SK-N-SH (cell line): ENCODE measurements around the gene EEF1A2. TPM values are rescaled to one million over a fixed set of nuclear protein-coding genes. Genes with fewer than 3 reads are reported as not detected.

Experiments
- CTCF ChIA-PET: fragments of 300-600, 350-600 bp; formaldehyde crosslinking; extraction: SDS; loops from one replicate; lab custom pipeline; 2021; lab: Yijun Ruan, JAX
- POLR2A ChIA-PET: fragments of 350-600 bp; sonication (Branson Sonifier 250); formaldehyde crosslinking; extraction: SDS; loops from one replicate; lab custom pipeline; 2020; ENCODE audit warnings: antibody characterized with exemption, inconsistent platforms; lab: Yijun Ruan, JAX
- DNase-seq: peaks from one replicate; pipeline ENCODE4 v3.0.0; 2012
- H2AFZ ChIP-seq: fragments of 200-600 bp; sonication (generic); 2 replicates; pipeline ENCODE4 v1.8.1; 2016; ENCODE audit warnings: antibody characterized with exemption, mild to moderate bottlenecking, low read depth
- H3F3A ChIP-seq: fragments of 200-600 bp; sonication (generic); replicated peaks from 2 replicates; pipeline ENCODE3; 2016; ENCODE audit warnings: antibody characterized with exemption, mild to moderate bottlenecking; ENCODE audit not compliant: insufficient read depth
- H3K27ac ChIP-seq, 2 experiments: fragments of 200-500 bp in 1 of 2; fragments of 200-600 bp in 1 of 2; sonication (Bioruptor generic) in 1 of 2; sonication (generic), shearing (Covaris generic) in 1 of 2; 2 replicates each; pipeline versions ENCODE4 v1.5.1 to v1.6.1; 2014 to 2016; ENCODE audit warnings: low read depth in 2 of 2, inconsistent platforms in 1 of 2, low read length in 1 of 2, mild to moderate bottlenecking in 1 of 2, mixed read lengths in 1 of 2
- H3K27me3 ChIP-seq: fragments of 200-600 bp; sonication (generic), shearing (Covaris generic); 2 replicates; pipeline ENCODE4 v1.6.1; 2016; ENCODE audit warnings: mixed run types; ENCODE audit not compliant: insufficient read depth
- H3K36me3 ChIP-seq, 2 experiments: fragments of 200-500 bp in 1 of 2; fragments of 200-600 bp in 1 of 2; sonication (Bioruptor generic) in 1 of 2; sonication (generic) in 1 of 2; replicated peaks in 1 of 2; 2 replicates each; pipeline versions ENCODE3 to v1.5.1; 2014 to 2016; ENCODE audit warnings: low read length in 1 of 2, mild to moderate bottlenecking in 1 of 2; ENCODE audit not compliant: insufficient read depth in 2 of 2, control insufficient read depth in 1 of 2
- H3K4me1 ChIP-seq, 2 experiments: fragments of 200-500 bp in 1 of 2; fragments of 200-600 bp in 1 of 2; sonication (Bioruptor generic) in 1 of 2; sonication (generic), shearing (Covaris generic) in 1 of 2; 2 replicates each; pipeline versions ENCODE4 v1.5.1 to v1.6.1; 2014 to 2016; ENCODE audit warnings: low read depth in 1 of 2, low read length in 1 of 2, mixed run types in 1 of 2; ENCODE audit not compliant: insufficient read depth in 2 of 2, control insufficient read depth in 1 of 2
- H3K4me2 ChIP-seq: fragments of 200-600 bp; sonication (generic), shearing (Covaris generic); 2 replicates; pipeline ENCODE4 v1.6.1; 2017; ENCODE audit warnings: mixed run types
- H3K4me3 ChIP-seq, 2 experiments: fragments of 200-500 bp in 1 of 2; fragments of 200-600 bp in 1 of 2; sonication (Bioruptor generic) in 1 of 2; sonication (generic), shearing (Covaris generic) in 1 of 2; 2 replicates each; pipeline versions ENCODE4 v1.5.1 to v1.8.1; 2014 to 2016; ENCODE audit warnings: low read depth in 2 of 2, inconsistent platforms in 1 of 2, low read length in 1 of 2, mild to moderate bottlenecking in 1 of 2, mixed read lengths in 1 of 2, moderate library complexity in 1 of 2
- H3K79me2 ChIP-seq: fragments of 200-600 bp; sonication (generic); 2 replicates; pipeline ENCODE4 v1.8.1; 2017; ENCODE audit warnings: mild to moderate bottlenecking; ENCODE audit not compliant: insufficient read depth
- H3K9ac ChIP-seq: fragments of 200-600 bp; sonication (generic); 2 replicates; pipeline ENCODE4 v1.6.1; 2017; ENCODE audit warnings: mixed run types
- H3K9me2 ChIP-seq: fragments of 200-600 bp; sonication (generic); 2 replicates; pipeline ENCODE4 v1.6.1; 2017; ENCODE audit warnings: mixed run types
- H3K9me3 ChIP-seq: fragments of 200-600 bp; sonication (generic); 2 replicates; pipeline ENCODE4 v1.6.1; 2017; ENCODE audit warnings: mixed run types, mild to moderate bottlenecking, moderate library complexity
- H4K20me1 ChIP-seq: fragments of 200-600 bp; sonication (generic); 2 replicates; pipeline ENCODE4 v1.6.1; 2017; ENCODE audit warnings: mild to moderate bottlenecking, mixed run types; ENCODE audit not compliant: insufficient read depth
- EP300 ChIP-seq, 2 experiments: IDR thresholded peaks; 2 replicates each; pipeline versions ENCODE4 v1.4.0 to v1.6.1; 2012; ENCODE audit warnings: borderline replicate concordance in 1 of 2, low read depth in 1 of 2, low read length in 1 of 2
- FOSL2 ChIP-seq: IDR thresholded peaks from 2 replicates; pipeline ENCODE4 v1.4.0; 2012; ENCODE audit warnings: low read depth, mild to moderate bottlenecking, moderate library complexity, borderline replicate concordance
- FOXJ3 ChIP-seq: sonication (generic); formaldehyde crosslinking; IDR thresholded peaks from 2 replicates; pipeline ENCODE4 v1.5.1; 2020; ENCODE audit warnings: mild to moderate bottlenecking, missing genetic modification reagents
- FOXM1 ChIP-seq: IDR thresholded peaks from 2 replicates; pipeline ENCODE4 v1.4.0; 2012; ENCODE audit warnings: low read depth, mild to moderate bottlenecking
- GABPA ChIP-seq: IDR thresholded peaks from 2 replicates; pipeline ENCODE4 v1.4.0; 2012; ENCODE audit warnings: low read depth, mild to moderate bottlenecking
- NRF1 ChIP-seq: IDR thresholded peaks from 2 replicates; pipeline ENCODE4 v1.6.1; 2012; ENCODE audit warnings: low read depth, mild to moderate bottlenecking, low read length
- POLR2AphosphoS5 ChIP-seq: IDR thresholded peaks from 2 replicates; pipeline ENCODE4 v1.6.1; 2012; ENCODE audit warnings: low read depth, low read length
- REST ChIP-seq: IDR thresholded peaks from 2 replicates; pipeline ENCODE4 v1.6.1; 2012; ENCODE audit warnings: mild to moderate bottlenecking, low read depth, low read length, moderate library complexity
- RFX5 ChIP-seq: IDR thresholded peaks from 2 replicates; pipeline ENCODE4 v1.6.1; 2012; ENCODE audit warnings: mild to moderate bottlenecking, improper control_type of control experiment, low read length
- SMC3 ChIP-seq: IDR thresholded peaks from 2 replicates; pipeline ENCODE4 v1.6.1; 2012; ENCODE audit warnings: low read depth, low read length, improper control_type of control experiment
- TCF12 ChIP-seq: IDR thresholded peaks from 2 replicates; pipeline ENCODE4 v1.4.0; 2012
- TEAD4 ChIP-seq: IDR thresholded peaks from 2 replicates; pipeline ENCODE4 v1.4.0; 2012; ENCODE audit warnings: mild to moderate bottlenecking, borderline replicate concordance; ENCODE audit not compliant: insufficient read depth
- WGBS: methylation state at CpG from one replicate; pipeline ENCODE4 v1.1.6; 2017; ENCODE audit warnings: low lambda C conversion rate; 5-methylcytosine and 5-hydroxymethylcytosine counted together
- polyA plus RNA-seq, 3 experiments: library from polyadenylated mRNA; depleted of rRNA; stranded (reverse); fragments of >200 nt; gene quantifications; 2 replicates each; pipeline ENCODE4 v1.2.3, GENCODE V29; 2012
- TF ChIP-seq, protein P1 (sequence below): IDR thresholded peaks from 2 replicates; pipeline ENCODE4 v1.4.0; 2012; ENCODE audit warnings: low read depth
- TF ChIP-seq, protein P2 (sequence below): IDR thresholded peaks from 2 replicates; pipeline ENCODE4; 2012
- TF ChIP-seq, protein P3 (sequence below): fragments of 200-600 bp; sonication (generic); IDR thresholded peaks from 2 replicates; pipeline ENCODE4 v1.6.1; 2017; ENCODE audit warnings: antibody characterized with exemption, mild to moderate bottlenecking, moderate library complexity

EEF1A2 gene
- polyA plus RNA-seq, 1 of the 3 experiments (the other 2 are of a cell fraction), result 16.5 TPM

- WGBS, result 77% methylated on average over 16 of the region's 24 CpGs
- CTCF ChIA-PET, result interaction anchor here (1.0 kb wide), 2 partner anchors 30 to 48 kb away, joined by 3 read pairs; partner anchors contain the start of gene PPDPF
Observed at GRCh38 chr20:63490416-63490815, 8.5 kb downstream of the EEF1A2 start.

More at GRCh38 chr20:63490416-63490815, 8.5 kb downstream of the EEF1A2 start:
- Histone ChIP-seq H2AFZ (no peak overlapping the region), H3K27me3 (no peaks in the 10 kb centered on the region), H3F3A (no peaks in the 10 kb centered on the region), H4K20me1 (no peaks in the 10 kb centered on the region), H3K4me2 (no peak overlapping the region), H3K9me2 (no peaks in the 10 kb centered on the region), H3K4me3 (no peak overlapping the region), H3K27ac (no peak overlapping the region), H3K9me3 (no peaks in the 10 kb centered on the region), H3K9ac (no peak overlapping the region), H3K36me3 (peaks cover 0 to 5% of the 10 kb centered on the region in 2 experiments), H3K79me2 (no peaks in the 10 kb centered on the region), H3K4me1 (peaks cover 0 to 3% of the 10 kb centered on the region in 2 experiments; a peak in 1 of 4 replicates)
- no peak for TF ChIP-seq RFX5
- TF ChIP-seq, protein P1, sequence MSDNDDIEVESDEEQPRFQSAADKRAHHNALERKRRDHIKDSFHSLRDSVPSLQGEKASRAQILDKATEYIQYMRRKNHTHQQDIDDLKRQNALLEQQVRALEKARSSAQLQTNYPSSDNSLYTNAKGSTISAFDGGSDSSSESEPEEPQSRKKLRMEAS, result no peak
- no peak for TF ChIP-seq REST
- no peak for TF ChIP-seq TEAD4
- no peak for TF ChIP-seq GABPA
- TF ChIP-seq FOXM1, result no peak
- no peak for TF ChIP-seq FOXJ3 (CRISPR knock-in tag)
- no peak for TF ChIP-seq FOSL2
- no peak for TF ChIP-seq NRF1
- no peak for TF ChIP-seq SMC3
- no peak for TF ChIP-seq TCF12
- TF ChIP-seq EP300 (IDR thresholded peaks at IDR 0.05; ENCODE audit: borderline replicate concordance in 1 of 2, low read depth in 1 of 2, low read length in 1 of 2), result no peak
- TF ChIP-seq, protein P2, sequence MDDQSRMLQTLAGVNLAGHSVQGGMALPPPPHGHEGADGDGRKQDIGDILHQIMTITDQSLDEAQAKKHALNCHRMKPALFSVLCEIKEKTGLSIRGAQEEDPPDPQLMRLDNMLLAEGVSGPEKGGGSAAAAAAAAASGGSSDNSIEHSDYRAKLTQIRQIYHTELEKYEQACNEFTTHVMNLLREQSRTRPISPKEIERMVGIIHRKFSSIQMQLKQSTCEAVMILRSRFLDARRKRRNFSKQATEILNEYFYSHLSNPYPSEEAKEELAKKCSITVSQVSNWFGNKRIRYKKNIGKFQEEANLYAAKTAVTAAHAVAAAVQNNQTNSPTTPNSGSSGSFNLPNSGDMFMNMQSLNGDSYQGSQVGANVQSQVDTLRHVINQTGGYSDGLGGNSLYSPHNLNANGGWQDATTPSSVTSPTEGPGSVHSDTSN, result no peak
- TF ChIP-seq, protein P3, sequence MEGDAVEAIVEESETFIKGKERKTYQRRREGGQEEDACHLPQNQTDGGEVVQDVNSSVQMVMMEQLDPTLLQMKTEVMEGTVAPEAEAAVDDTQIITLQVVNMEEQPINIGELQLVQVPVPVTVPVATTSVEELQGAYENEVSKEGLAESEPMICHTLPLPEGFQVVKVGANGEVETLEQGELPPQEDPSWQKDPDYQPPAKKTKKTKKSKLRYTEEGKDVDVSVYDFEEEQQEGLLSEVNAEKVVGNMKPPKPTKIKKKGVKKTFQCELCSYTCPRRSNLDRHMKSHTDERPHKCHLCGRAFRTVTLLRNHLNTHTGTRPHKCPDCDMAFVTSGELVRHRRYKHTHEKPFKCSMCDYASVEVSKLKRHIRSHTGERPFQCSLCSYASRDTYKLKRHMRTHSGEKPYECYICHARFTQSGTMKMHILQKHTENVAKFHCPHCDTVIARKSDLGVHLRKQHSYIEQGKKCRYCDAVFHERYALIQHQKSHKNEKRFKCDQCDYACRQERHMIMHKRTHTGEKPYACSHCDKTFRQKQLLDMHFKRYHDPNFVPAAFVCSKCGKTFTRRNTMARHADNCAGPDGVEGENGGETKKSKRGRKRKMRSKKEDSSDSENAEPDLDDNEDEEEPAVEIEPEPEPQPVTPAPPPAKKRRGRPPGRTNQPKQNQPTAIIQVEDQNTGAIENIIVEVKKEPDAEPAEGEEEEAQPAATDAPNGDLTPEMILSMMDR, result no peak
- TF ChIP-seq POLR2AphosphoS5, result no peak
- POLR2A ChIA-PET, result interaction anchor here (1.0 kb wide), 1 partner anchor 33 kb away, joined by 3 read pairs; no protein-coding TSS in a partner anchor
- DNase-seq, result peak; percentile 16
